EL (cell line): ENCODE measurements around the gene CAP1.
A peak's percentile ranks its signal among the peaks of the same experiment; 100 is the strongest.
"Not testable (repeated sequence)": the region's sequence is repeated elsewhere in the genome, so short reads cannot be mapped to it uniquely, and the experiment has no call there.

Experiments
- DNase-seq: peaks from one replicate; pipeline ENCODE4 v3.0.0-alpha.2; 2016

CAP1 gene

GRCh38 chr1:40032240-40032891, 8.2 kb upstream of the CAP1 start:
- DNase-seq: peak; percentile 61

DNA sequence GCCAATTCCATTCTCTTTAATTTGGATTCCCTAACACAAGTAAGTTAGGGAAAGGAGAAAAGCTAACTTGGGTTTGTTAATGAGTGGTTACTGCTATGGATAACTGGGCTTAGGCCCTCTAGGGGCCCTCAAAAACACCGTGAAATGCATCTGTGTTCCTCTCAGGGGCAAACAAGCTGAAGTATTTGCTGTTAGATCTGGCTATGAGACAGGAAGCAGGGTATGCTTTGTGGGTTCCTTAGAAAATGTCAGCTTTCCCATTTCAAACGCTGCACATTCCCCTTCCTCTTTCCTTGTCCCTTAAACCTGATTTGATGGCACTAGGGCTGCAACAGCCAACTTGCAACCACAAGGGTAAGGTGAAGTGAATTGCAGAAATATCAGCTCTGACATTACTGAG, 5.7 kb upstream of the CAP1 start:
- no peak for DNase-seq

- peak; percentile 70 for DNase-seq
These were observed 4.0 kb upstream of the CAP1 start for GRCh38 chr1:40036574-40036973.

DNA sequence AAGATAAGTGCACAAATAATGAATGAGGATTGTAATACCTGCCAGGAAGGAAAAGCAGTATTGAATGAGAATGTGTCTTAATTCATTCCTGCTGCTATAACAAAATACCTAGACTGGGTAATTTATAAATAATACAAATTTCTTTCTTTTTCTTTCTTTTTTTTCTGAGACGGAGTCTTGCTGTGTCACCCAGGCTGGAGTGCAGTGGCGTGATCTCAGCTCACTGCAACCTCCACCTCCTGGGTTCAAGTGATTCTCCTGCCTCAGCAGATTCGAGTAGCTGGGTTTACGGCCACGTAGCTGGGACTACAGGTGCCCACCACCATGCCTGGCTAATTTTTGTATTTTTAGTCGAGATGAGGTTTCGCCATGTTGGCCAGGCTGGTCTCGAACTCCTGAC, 3.3 kb upstream of the CAP1 start:
- DNase-seq: not testable (repeated sequence)

GRCh38 chr1:40038697-40039096, 1.8 kb upstream of the CAP1 start:
- DNase-seq: no peak

DNA sequence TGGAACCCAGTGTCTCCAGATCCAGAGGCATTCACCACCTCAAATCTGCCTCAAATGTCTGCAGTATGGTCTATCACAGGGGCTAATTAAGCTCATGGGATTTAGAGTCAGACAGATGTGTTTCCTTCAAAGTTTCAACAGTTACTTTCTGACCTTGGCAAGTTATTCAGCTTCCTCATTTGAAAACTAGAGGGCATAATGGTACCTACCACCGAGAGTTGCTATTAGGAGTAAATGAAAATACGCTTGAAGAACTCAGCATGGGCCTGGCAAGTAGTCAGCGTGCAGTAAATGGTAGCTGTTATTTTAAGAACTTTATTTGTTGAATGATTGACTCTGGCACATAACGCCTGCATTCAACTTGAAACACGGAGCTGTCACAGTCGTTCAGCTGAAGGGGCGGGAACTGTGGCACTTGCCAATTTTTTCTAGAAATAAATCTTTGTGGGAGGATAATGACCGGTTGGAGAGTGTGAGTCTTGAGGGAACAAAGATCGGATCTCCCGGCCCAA, 1.2 kb upstream of the CAP1 start:
- no peak for DNase-seq

- DNase-seq: peak; percentile 94
These were observed 595 bp upstream of the CAP1 start for GRCh38 chr1:40039757-40040510.

GRCh38 chr1:40041466-40041838, 923 bp downstream of the CAP1 start:
- DNase-seq: no peak

DNA sequence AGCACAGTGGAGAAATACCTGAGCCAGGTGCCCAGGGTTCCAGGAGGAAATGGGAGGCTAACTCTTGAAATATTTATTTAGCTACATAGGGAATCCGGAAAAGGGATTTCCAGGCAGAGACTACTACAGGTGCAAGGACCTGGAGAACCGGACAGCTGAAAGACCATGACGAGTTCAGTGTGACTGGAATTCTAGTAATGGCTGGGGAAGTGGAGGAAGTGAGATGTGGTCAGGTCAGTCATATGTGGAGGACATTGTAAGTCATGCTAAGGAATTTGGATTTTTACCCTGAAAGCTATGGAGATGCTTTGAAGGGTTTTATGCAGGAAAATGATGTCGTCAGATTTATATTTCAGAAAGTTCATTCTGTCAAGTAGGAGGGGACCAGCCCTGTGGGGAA, 1.8 kb downstream of the CAP1 start:
- DNase-seq: peak; percentile 73

DNA sequence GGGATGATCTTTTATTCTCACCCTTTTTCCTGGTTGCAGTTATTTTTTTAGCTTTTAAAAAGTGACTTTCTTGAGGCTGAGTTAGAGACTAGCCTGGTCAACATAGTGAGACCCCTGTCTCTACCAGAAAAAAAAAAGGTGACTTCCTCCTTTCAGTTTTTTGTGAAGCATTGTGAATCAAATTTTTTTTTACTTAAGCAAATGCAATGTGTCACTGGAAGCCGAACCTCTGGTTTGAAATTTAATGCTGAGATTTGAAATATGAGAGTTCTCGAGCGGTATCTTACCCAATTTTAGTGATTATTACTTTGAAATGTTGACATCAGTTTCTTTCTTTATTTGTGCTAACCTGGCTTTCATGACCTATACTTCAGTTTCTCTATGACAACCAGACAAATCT, 3.6 kb downstream of the CAP1 start:
- no peak for DNase-seq

DNA sequence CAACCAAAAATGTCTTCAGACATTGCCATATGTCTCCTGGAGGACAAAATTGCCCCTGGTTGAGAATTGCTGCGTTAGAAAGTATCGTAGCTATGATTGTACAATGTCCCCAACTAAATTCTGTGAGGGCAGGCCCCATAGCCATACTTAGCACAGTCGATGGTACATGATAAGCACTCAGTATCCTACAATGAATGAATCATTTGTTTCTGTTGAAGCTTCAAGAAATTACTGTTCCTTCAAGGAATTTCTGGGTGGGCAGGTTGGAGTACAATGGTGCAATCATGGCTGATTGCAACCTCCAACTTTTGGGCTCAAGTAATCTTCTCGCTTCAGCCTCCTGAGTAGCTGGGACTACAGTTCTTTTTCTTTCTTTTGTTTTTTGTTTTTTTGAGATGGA, 4.7 kb downstream of the CAP1 start:
- no peak for DNase-seq

- no peak for DNase-seq
These were observed 5.2 kb downstream of the CAP1 start for GRCh38 chr1:40045766-40046165.

DNA sequence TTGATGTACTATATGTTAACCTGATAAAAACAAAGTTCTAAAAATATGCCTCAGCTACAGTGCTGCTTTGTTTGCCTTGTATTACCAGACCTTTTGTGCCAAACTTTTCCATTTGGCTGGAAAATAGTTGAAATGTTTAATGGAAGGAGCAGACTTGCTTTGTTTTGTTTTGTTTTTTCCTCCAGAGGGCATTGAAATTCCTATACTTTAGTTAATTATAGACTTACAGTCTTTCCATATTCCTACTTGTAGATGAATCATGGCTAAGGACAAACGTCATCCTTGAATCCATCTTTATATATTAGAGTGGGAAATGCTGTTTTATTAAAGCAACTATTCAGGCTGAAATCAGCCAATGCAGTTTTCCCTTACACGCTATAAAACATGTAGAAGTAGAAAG, 6.7 kb downstream of the CAP1 start:
- no peak for DNase-seq

- no peak for DNase-seq
These were observed 7.2 kb downstream of the CAP1 start for GRCh38 chr1:40047769-40048168.

DNA sequence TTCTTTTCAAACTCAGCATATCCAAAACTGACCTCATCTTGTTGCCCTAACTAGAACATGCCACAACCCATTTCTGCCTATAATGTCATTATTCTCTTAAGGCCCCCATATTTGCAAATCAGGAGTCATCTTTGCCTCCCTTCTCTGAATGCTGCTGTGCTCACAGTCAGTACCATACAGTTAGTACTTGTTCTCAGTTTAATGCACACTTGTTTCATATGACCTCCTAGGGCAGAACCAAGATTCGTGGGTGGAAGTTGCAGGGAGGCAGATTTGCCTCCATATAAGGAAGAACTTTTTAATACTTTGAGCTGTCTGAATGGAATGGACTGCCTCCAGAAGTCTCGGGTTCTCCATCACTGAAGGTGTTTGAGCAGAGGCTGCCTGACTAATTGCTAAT, 9.2 kb downstream of the CAP1 start:
- DNase-seq: peak; percentile 26

DNA sequence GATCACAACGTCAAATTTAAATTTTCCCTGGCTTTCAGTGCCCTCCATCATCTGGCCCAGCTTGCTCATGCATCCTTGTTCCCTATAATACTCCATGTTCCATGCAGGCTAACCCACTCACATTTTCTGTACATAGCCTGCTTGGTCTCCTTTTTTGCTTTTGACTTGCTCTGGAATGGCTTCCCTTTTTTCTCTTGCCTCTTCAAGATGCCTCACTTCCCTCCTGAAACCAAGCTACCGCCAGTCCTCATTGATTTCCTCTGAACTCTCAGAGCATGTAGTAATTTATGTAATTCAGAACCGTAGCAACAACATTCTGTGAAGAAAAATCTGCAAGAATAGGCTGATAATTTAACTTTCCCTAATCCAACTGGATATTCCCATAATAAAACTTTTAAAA, 10.3 kb downstream of the CAP1 start:
- no peak for DNase-seq

- no peak for DNase-seq
These were observed 12.8 kb downstream of the CAP1 start for GRCh38 chr1:40053138-40053887.

DNA sequence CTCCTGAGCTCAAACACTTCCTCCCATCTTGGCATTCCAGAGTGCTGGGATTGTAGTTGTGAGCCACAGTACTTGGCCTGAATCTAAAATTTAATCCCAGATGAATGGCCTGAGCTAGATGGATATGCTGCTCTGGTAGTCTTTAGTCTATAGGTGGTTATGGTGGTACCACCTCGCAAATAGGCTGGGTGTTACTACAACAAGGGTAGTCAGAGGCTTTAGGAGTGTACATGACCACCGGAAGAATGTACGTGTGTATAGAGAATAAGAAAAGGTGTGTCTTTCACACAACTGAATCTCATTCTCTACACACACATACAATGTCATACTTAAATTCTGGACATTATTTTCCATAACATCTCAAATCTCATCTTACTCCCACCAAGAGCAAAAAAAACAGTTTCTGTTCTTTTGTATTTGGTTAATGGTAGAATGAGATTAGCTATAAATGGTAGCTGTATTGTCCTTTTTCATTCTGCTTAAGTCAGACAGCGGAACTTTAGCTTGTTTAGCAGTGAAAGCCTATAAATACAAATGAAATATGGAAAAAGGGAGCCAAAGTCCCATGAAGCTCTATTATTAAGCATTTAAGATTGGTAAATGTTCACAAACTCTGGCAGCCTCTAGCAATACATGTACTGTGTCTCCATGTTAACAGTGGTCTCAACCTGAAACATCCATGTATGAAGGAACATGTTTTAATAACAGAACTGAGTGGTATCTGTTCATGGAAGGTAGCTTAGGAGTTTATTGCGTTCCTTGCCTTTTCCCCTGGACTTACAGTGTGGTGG, 16.2 kb downstream of the CAP1 start:
- DNase-seq: no peak

- no peak for DNase-seq
These were observed 16.9 kb downstream of the CAP1 start for GRCh38 chr1:40057310-40058030.

DNA sequence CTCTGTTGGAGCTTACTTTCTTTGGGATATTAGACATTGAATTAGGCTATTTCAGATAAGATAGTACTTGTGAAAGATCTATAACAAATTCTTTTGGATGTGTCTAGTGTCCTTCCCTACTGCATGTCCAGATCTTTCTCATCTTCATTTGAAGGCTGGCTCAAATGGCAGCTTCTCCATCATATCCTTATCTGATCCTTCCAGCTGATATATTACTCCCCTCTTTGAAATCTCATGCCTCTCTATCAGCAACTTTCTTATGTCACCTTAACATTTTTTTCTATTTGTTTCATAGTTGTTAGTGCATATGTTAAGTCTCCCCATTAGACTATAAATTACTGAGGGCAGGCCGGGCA, 17.5 kb downstream of the CAP1 start:
- DNase-seq: no peak

DNA sequence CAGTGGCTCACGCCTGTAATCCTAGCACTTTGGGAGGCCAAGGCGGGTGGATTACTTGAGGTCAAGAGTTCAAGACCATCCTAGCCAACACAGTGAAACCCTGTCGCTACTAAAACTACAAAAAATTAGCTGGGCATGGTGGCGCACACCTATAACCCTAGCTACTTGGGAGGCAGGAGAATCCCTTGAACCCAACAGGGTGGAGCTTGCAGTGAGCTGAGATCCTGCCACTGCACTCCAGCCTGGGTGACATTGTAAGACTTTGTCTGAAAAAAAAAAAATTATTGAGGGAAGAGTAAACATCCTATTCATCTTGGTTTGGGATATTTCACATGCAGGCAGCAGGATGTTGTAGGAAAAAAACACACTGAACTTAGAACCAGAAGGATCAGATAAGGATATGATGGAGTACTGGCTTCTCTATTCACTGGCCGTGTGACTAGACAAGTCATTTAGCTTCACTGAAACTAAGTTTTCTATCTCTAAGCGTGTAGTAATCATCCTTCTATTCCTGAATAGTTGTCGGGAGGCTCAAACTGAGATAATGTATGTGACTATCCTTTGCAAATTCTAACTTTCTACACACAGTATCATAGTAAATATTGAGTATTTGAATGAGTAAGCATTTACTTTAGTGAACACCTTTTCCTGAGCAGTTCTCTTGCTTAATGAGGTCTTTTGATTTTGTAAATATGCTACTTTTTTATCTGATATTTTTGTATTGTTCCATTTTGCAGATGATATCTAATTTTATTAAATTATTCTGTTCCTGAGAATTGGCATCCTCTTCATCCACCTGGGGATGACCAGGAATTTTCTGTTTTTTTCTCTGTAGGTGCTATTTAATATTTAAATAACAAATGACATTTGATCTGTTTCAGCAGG, 18.2 kb downstream of the CAP1 start:
- no peak for DNase-seq
